Endothelial cell (in vitro differentiated cells): ENCODE measurements around the gene CNOT9. TPM values are rescaled to one million over a fixed set of nuclear protein-coding genes. Genes with fewer than 3 reads are reported as not detected.

ENCODE experiments used
- DNase-seq: peaks from one replicate; pipeline ENCODE4 v3.0.0; 2021; ENCODE audit warnings: low spot score
- H3K27ac Mint-ChIP-seq: one replicate; pipeline ENCODE4 v1.8.0; 2021; ENCODE audit warnings: mixed read lengths, inconsistent platforms; ENCODE audit not compliant: unreplicated experiment
- H3K27me3 Mint-ChIP-seq: one replicate; pipeline ENCODE4 v1.8.0; 2021; ENCODE audit warnings: mild to moderate bottlenecking, moderate library complexity, mixed read lengths, inconsistent platforms; ENCODE audit not compliant: unreplicated experiment
- H3K36me3 Mint-ChIP-seq: one replicate; pipeline ENCODE4 v1.8.0; 2021; ENCODE audit warnings: mild to moderate bottlenecking, low read depth, mixed read lengths, inconsistent platforms; ENCODE audit not compliant: unreplicated experiment
- H3K4me1 Mint-ChIP-seq: one replicate; pipeline ENCODE4 v1.8.0; 2021; ENCODE audit warnings: mild to moderate bottlenecking, mixed read lengths, inconsistent platforms; ENCODE audit not compliant: unreplicated experiment
- H3K4me3 Mint-ChIP-seq: one replicate; pipeline ENCODE4 v1.8.0; 2021; ENCODE audit warnings: mild to moderate bottlenecking, mixed read lengths, inconsistent platforms; ENCODE audit not compliant: unreplicated experiment
- H3K9me3 Mint-ChIP-seq: one replicate; pipeline ENCODE4 v1.8.0; 2021; ENCODE audit warnings: mixed read lengths, inconsistent platforms; ENCODE audit not compliant: unreplicated experiment
- CTCF ChIP-seq: fragments of 200-600 bp; sonication (generic); IDR thresholded peaks from one replicate; pipeline ENCODE4 v1.5.0; 2021; ENCODE audit warnings: antibody characterized with exemption; ENCODE audit not compliant: unreplicated experiment
- total RNA-seq: library from RNA; stranded (reverse); fragmentation: NEBNext Ultra II Directional; extraction: Animal tissue kit (Norgen Biotek cat#: 25700); gene quantifications from one replicate; pipeline ENCODE4 v1.2.1, GENCODE V29; 2021; ENCODE audit not compliant: unreplicated experiment

Gene CNOT9
- total RNA-seq, 1 donor from 2014 or later = 56.1 TPM

GRCh38 chr2:218621007-218621406 is 52.4 kb downstream of the CNOT9 start:
- Mint-ChIP-seq H3K27ac (no peak overlapping the region), H3K27me3 (no peaks in the 10 kb centered on the region), H3K4me1 (peaks cover 30% of the 10 kb centered on the region), H3K9me3 (no peaks in the 10 kb centered on the region), H3K4me3 (no peak overlapping the region), H3K36me3 (peaks cover 10% of the 10 kb centered on the region)
- no peak for DNase-seq
- no peak for TF ChIP-seq CTCF

GRCh38 chr2:218622606-218623365 is 54.1 kb downstream of the CNOT9 start:
- peaks cover 35% of the 10 kb centered on the region for H3K4me1 Mint-ChIP-seq
- no peaks in the 10 kb centered on the region for H3K9me3 Mint-ChIP-seq
- peaks cover 16% of the 10 kb centered on the region for H3K36me3 Mint-ChIP-seq
- no peak for TF ChIP-seq CTCF
- peak; percentile 18 for DNase-seq
- H3K27me3 Mint-ChIP-seq = peaks cover 4% of the 10 kb centered on the region
- peak overlapping the region; percentile 91 for H3K27ac Mint-ChIP-seq
- no peak overlapping the region for H3K4me3 Mint-ChIP-seq

- peaks cover 8% of the 10 kb centered on the region for H3K27me3 Mint-ChIP-seq
- DNase-seq = no peak
- peaks cover 20% of the 10 kb centered on the region for H3K36me3 Mint-ChIP-seq
- TF ChIP-seq CTCF = no peak
- H3K4me1 Mint-ChIP-seq = peaks cover 35% of the 10 kb centered on the region
- H3K27ac Mint-ChIP-seq = peak overlapping the region; percentile 91
- H3K9me3 Mint-ChIP-seq = no peaks in the 10 kb centered on the region
- no peak overlapping the region for H3K4me3 Mint-ChIP-seq
Observed at GRCh38 chr2:218623366-218623705, 54.7 kb downstream of the CNOT9 start.

GRCh38 chr2:218626369-218626768 is 57.7 kb downstream of the CNOT9 start:
- Mint-ChIP-seq H3K27ac (peak overlapping the region; percentile 44), H3K4me1 (peaks cover 39% of the 10 kb centered on the region), H3K27me3 (peaks cover 8% of the 10 kb centered on the region), H3K36me3 (peaks cover 22% of the 10 kb centered on the region), H3K9me3 (no peaks in the 10 kb centered on the region), H3K4me3 (no peak overlapping the region)
- no peak for TF ChIP-seq CTCF
- DNase-seq = no peak

- H3K4me1 Mint-ChIP-seq = peaks cover 39% of the 10 kb centered on the region
- peaks cover 32% of the 10 kb centered on the region for H3K36me3 Mint-ChIP-seq
- TF ChIP-seq CTCF = no peak
- no peak overlapping the region for H3K27ac Mint-ChIP-seq
- no peak overlapping the region for H3K4me3 Mint-ChIP-seq
- H3K9me3 Mint-ChIP-seq = no peaks in the 10 kb centered on the region
- H3K27me3 Mint-ChIP-seq = peaks cover 12% of the 10 kb centered on the region
- DNase-seq = no peak
Observed at GRCh38 chr2:218627939-218628338, 59.3 kb downstream of the CNOT9 start.
